ENCODE measurements around the gene EGLN2. TPM values are rescaled to one million over a fixed set of nuclear protein-coding genes. Genes with fewer than 3 reads are reported as not detected.
A peak's percentile ranks its signal among the peaks of the same experiment; 100 is the strongest.
"Not testable (repeated sequence)": the region's sequence is repeated elsewhere in the genome, so short reads cannot be mapped to it uniquely, and the experiment has no call there.

Gene EGLN2
- total RNA-seq, 1 donor from 2014 or later, result 142 TPM

DNA sequence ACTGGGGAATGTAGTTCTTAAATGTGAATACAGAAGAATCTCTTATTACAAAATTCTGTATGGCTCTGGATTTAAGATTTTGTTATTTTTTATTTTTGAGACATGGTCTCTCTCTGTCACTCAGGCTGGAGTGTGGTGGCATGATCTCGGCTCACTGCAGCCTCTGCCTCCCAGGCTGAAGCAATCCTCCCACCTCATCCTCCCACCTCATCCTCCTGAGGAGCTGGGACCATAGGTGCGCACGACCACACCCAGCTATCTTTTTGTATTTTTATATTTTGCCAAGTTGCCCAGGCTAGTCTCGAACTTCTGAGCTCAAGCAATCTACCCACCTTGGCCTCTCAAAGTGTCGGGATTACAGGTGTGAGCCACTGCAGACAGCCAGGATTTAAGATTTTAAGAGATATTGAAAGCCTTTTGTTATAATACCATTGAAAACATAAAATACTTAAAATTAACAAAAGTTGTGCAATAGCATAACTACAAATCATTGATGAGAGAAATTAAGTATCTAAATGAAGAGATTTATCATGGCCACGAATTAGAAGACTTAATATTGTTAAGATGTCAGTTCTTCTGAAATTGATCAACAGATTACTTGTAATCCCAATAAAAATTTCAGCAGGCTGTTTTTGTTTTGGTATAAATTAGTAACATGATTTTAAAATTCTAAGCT, 37.9 kb downstream of the EGLN2 start:
- Mint-ChIP-seq H3K4me1 (ENCODE audit: low read depth, unreplicated experiment) (no peaks in the 10 kb centered on the region), H3K27ac (ENCODE audit: unreplicated experiment) (no peak overlapping the region), H3K9me3 (ENCODE audit: unreplicated experiment) (no peaks in the 10 kb centered on the region), H3K27me3 (ENCODE audit: unreplicated experiment) (peaks cover 4% of the 10 kb centered on the region), H3K4me3 (ENCODE audit: unreplicated experiment) (no peak overlapping the region), H3K36me3 (ENCODE audit: unreplicated experiment) (no peaks in the 10 kb centered on the region)
- TF ChIP-seq, protein P1, sequence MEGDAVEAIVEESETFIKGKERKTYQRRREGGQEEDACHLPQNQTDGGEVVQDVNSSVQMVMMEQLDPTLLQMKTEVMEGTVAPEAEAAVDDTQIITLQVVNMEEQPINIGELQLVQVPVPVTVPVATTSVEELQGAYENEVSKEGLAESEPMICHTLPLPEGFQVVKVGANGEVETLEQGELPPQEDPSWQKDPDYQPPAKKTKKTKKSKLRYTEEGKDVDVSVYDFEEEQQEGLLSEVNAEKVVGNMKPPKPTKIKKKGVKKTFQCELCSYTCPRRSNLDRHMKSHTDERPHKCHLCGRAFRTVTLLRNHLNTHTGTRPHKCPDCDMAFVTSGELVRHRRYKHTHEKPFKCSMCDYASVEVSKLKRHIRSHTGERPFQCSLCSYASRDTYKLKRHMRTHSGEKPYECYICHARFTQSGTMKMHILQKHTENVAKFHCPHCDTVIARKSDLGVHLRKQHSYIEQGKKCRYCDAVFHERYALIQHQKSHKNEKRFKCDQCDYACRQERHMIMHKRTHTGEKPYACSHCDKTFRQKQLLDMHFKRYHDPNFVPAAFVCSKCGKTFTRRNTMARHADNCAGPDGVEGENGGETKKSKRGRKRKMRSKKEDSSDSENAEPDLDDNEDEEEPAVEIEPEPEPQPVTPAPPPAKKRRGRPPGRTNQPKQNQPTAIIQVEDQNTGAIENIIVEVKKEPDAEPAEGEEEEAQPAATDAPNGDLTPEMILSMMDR (IDR thresholded peaks at IDR 0.05; ENCODE audit: partially characterized antibody, unreplicated experiment), result no peak
- DNase-seq, result no peak

DNA sequence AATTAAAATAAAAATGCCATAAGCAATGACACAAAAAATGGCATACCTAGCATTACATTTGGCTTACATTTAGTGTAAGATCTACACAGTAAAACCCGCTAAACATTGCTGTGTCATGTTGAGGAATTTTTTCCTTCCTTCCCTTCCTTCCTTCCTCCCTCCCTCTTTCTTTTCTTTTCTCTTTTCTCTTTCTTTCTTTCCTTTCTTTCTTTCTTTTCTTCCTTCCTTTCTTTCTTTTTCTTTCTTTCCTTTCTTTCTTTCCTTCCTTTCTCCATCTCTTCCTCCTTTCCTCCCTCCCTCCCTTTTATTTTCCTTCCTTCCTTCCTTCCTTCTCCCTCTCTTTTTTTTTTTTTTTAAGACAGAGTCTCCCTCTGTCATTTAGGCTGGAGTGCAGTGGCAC, 39.5 kb downstream of the EGLN2 start:
- H3K4me3 Mint-ChIP-seq (ENCODE audit: unreplicated experiment); H3K27me3 Mint-ChIP-seq (ENCODE audit: unreplicated experiment): not testable (repeated sequence)

DNA sequence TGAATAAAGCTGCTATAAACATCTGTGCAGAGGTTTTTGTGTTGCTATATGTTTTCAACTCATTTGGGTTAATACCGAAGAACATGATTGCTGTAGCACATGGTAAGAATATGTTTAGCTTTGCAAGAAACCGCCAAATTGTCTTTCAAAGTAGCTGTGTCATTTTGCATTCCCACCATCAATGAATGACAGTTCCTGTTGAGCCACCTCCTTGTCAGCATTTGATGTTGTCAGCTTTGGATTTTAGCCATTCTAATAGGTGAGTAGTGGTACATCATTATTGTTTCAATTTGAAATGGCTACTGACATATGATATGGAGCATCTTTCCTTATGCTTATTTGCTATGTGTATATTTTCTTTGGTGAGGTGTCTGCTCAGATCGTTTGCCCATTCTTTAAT, 43.0 kb downstream of the EGLN2 start:
- H3K27ac Mint-ChIP-seq (ENCODE audit: unreplicated experiment); H3K4me3 Mint-ChIP-seq (ENCODE audit: unreplicated experiment); H3K4me1 Mint-ChIP-seq (ENCODE audit: low read depth, unreplicated experiment); H3K9me3 Mint-ChIP-seq (ENCODE audit: unreplicated experiment); DNase-seq; H3K36me3 Mint-ChIP-seq (ENCODE audit: unreplicated experiment); H3K27me3 Mint-ChIP-seq (ENCODE audit: unreplicated experiment): not testable (repeated sequence)

More for the DNA sequence above, 39.5 kb downstream of the EGLN2 start:
- not testable (repeated sequence) for H3K4me1 Mint-ChIP-seq (ENCODE audit: low read depth, unreplicated experiment); H3K36me3 Mint-ChIP-seq (ENCODE audit: unreplicated experiment); H3K27ac Mint-ChIP-seq (ENCODE audit: unreplicated experiment); H3K9me3 Mint-ChIP-seq (ENCODE audit: unreplicated experiment); DNase-seq

DNA sequence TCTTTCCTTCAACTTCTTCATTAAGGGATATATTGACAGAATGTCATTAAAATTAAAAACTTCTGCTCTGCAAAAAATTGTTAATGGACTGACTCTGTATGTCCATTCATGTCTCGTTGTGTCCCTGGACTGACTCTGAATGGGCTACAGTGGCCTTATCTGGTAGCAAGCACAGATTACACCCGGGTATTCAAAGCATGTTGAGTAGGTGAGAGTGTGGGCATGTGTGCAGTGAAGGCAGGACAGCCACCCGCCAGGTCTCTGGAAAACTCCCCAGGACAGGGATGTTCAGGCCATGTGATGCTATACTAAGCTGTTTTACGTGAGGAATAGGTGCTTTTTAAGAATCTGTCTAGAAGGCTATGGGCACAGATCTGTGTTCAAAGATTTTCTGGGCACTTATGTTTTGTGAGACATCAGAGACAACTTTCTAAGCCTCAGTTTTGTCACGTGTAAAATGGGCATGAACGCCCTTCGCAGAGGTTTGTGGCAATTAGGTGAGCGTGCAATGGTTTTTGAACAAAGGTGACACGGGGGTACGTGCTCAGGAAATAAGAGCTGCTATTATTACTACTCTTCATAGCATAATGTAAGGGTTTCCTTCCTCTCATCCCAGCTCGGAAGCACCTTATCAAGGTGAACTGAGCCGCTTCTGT, 44.1 kb downstream of the EGLN2 start:
- H3K9me3 Mint-ChIP-seq (ENCODE audit: unreplicated experiment); H3K36me3 Mint-ChIP-seq (ENCODE audit: unreplicated experiment); H3K27ac Mint-ChIP-seq (ENCODE audit: unreplicated experiment); H3K27me3 Mint-ChIP-seq (ENCODE audit: unreplicated experiment); DNase-seq; H3K4me1 Mint-ChIP-seq (ENCODE audit: low read depth, unreplicated experiment): not testable (repeated sequence)
- peak overlapping the region; percentile 46 for H3K4me3 Mint-ChIP-seq (ENCODE audit: unreplicated experiment)

DNA sequence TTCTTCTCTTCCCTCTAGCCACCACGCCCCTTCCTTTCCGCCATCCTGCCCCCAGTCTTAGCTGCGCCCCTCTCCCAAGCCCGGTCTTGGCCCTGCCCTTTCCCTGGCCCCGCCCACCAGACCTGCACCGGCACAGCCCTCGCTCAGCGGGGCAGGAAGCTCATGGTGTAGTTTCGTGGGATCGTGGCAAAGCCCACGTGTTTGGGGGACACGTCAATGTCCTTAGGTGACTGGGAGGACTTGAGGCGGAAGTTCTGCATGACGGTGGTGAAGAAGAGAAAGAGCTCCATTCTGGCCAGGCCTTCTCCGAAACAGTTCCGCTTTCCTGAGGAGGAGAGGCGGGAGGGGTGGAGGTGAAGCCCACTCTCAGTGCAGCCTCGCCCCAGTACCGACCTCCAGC, 44.7 kb downstream of the EGLN2 start:
- H3K27me3 Mint-ChIP-seq (ENCODE audit: unreplicated experiment), result peaks cover 11% of the 10 kb centered on the region
- not testable (repeated sequence) for H3K36me3 Mint-ChIP-seq (ENCODE audit: unreplicated experiment); H3K4me1 Mint-ChIP-seq (ENCODE audit: low read depth, unreplicated experiment); DNase-seq; H3K27ac Mint-ChIP-seq (ENCODE audit: unreplicated experiment); H3K9me3 Mint-ChIP-seq (ENCODE audit: unreplicated experiment); H3K4me3 Mint-ChIP-seq (ENCODE audit: unreplicated experiment)

DNA sequence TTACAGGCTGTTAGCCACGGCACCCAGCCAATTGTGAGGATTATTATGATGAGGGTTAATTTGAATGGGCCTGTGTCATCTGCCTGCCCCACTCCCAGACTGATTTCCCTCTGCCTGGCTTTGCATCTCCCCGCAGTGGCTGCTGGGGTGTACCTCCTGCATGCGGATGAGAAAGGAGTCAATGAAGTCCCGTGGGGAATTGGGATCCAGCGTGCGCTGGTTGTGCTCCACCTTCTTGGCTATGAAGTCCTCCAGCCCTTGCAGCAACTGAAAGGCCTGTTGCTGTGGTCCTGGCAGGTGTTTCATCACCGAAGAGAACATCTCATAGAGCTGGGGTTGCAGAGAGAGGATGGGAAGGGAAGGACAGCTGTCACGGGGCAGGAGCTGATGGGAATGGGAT, 47.7 kb downstream of the EGLN2 start:
- not testable (repeated sequence) for H3K4me3 Mint-ChIP-seq (ENCODE audit: unreplicated experiment); H3K9me3 Mint-ChIP-seq (ENCODE audit: unreplicated experiment); H3K4me1 Mint-ChIP-seq (ENCODE audit: low read depth, unreplicated experiment)

DNA sequence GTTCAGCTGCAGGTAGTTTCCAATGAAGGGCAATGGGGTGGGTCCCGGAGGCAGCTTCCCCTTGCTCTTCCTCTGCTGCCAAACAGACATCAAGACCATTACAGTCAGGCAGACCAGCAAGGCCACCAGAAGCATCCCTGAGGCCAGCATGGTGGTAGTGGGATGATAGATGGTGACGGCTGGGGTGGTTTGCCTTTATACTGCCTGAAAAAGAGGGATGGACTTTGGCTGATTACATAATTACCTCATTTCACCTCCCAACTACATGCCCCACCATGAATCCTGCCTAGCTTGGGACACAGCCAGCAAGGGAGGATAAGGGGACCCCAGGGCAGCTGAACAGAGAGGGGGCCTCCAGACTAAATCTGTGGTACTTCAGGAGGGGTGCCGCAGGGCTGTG, 51.3 kb downstream of the EGLN2 start, which contains the start of gene CYP2A6:
TSS of gene CYP2A6 (minus strand) at position 171 of the 400 bp plus-strand sequence. CDS start at position 150, 21 bp downstream.
- not testable (repeated sequence) for H3K36me3 Mint-ChIP-seq (ENCODE audit: unreplicated experiment); H3K4me1 Mint-ChIP-seq (ENCODE audit: low read depth, unreplicated experiment); H3K27ac Mint-ChIP-seq (ENCODE audit: unreplicated experiment); H3K4me3 Mint-ChIP-seq (ENCODE audit: unreplicated experiment); DNase-seq; H3K9me3 Mint-ChIP-seq (ENCODE audit: unreplicated experiment)
- H3K27me3 Mint-ChIP-seq (ENCODE audit: unreplicated experiment), result peaks cover 21% of the 10 kb centered on the region

More for the DNA sequence above, 47.7 kb downstream of the EGLN2 start:
- not testable (repeated sequence) for H3K27ac Mint-ChIP-seq (ENCODE audit: unreplicated experiment); H3K36me3 Mint-ChIP-seq (ENCODE audit: unreplicated experiment); DNase-seq
- H3K27me3 Mint-ChIP-seq (ENCODE audit: unreplicated experiment), result peaks cover 18% of the 10 kb centered on the region

DNA sequence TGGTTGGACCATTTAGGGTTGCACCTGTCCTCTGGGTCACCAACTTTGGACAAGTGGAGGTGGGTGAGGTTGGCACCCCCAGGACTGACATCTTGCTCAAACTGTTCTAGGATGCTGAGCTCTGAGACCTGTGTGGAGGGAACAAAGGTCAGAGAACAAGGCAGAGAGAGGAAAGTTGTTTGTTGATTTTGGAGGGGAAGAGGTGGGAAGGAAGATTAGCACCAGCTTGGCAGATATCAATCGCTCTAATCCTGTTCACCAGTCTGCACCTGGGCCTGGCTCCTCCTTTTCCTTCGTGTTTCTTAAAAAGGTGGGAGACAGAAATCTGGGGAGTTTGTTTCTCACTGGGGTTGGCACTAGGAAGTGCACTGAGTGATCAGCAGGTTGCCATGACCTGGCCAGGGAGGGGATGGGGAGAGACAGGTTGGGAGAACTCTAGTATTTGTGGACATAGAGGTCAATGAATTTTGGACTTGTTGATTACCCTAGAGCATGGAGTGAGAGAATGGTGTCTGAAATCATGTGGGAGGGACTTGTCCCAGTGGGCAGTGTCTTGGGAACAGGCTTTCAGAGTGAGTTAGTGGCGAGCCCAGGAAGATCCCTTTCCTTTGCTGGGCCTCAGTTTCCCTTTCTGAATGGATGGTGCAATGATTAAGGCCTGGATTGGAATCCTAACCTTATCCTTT, 53.6 kb downstream of the EGLN2 start:
- not testable (repeated sequence) for H3K4me3 Mint-ChIP-seq (ENCODE audit: unreplicated experiment); H3K4me1 Mint-ChIP-seq (ENCODE audit: low read depth, unreplicated experiment); DNase-seq; H3K9me3 Mint-ChIP-seq (ENCODE audit: unreplicated experiment); H3K27ac Mint-ChIP-seq (ENCODE audit: unreplicated experiment); H3K36me3 Mint-ChIP-seq (ENCODE audit: unreplicated experiment)
- H3K27me3 Mint-ChIP-seq (ENCODE audit: unreplicated experiment), result peaks cover 18% of the 10 kb centered on the region

Other genes with a start within 250 kb of the EGLN2 start
- gene SHKBP1, start 222.3 kb upstream of the EGLN2 start, total RNA-seq (ENCODE audit: unreplicated experiment), result 170 TPM
- 169 TPM for gene LTBP4, start 197.8 kb upstream of the EGLN2 start, total RNA-seq (ENCODE audit: unreplicated experiment)
- 250 TPM for gene NUMBL, start 108.5 kb upstream of the EGLN2 start, total RNA-seq (ENCODE audit: unreplicated experiment)
- gene COQ8B, start 82.3 kb upstream of the EGLN2 start, total RNA-seq (ENCODE audit: unreplicated experiment), result 49.9 TPM
- 13.8 TPM for gene ITPKC, start 82.1 kb upstream of the EGLN2 start, total RNA-seq (ENCODE audit: unreplicated experiment)
- 20.7 TPM for gene ACTMAP, start 48.7 kb upstream of the EGLN2 start, total RNA-seq (ENCODE audit: unreplicated experiment)
- 70.3 TPM for gene SNRPA, start 48.0 kb upstream of the EGLN2 start, total RNA-seq (ENCODE audit: unreplicated experiment)
- gene MIA, start 23.7 kb upstream of the EGLN2 start, total RNA-seq (ENCODE audit: unreplicated experiment), result not detected
- 43.2 TPM for gene RAB4B, start 20.9 kb upstream of the EGLN2 start, total RNA-seq (ENCODE audit: unreplicated experiment)
- not detected for gene CYP2A6, start 51.3 kb downstream of the EGLN2 start, total RNA-seq (ENCODE audit: unreplicated experiment)
- not detected for gene CYP2A7, start 83.0 kb downstream of the EGLN2 start, total RNA-seq (ENCODE audit: unreplicated experiment)
- gene CYP2B6, start 192.1 kb downstream of the EGLN2 start, total RNA-seq (ENCODE audit: unreplicated experiment), result not detected

Data from glutamatergic neuron (in vitro differentiated cells).